ENCODE results near the gene DDIAS. TPM values are rescaled to one million over a fixed set of nuclear protein-coding genes. Genes with fewer than 3 reads are reported as not detected.

DDIAS gene
- total RNA-seq, 4 donors from 2014 or later, result 0.13 to 4.1 (median 0.87) TPM

- DNase-seq (ENCODE audit: low spot score), result no peak
- no peak for ATAC-seq (ENCODE audit: low FRiP score)
- TF ChIP-seq CTCF (IDR thresholded peaks at IDR 0.05), result no peak
Measured at GRCh38 chr11:82871646-82872045, 29.9 kb upstream of the DDIAS start.

- DNase-seq (ENCODE audit: low spot score) (no peak), ATAC-seq (ENCODE audit: low FRiP score) (no peak)
- TF ChIP-seq CTCF (IDR thresholded peaks at IDR 0.05), result no peak
Measured at GRCh38 chr11:82872377-82873150, 29.0 kb upstream of the DDIAS start.

GRCh38 chr11:82873919-82874333 is 27.6 kb upstream of the DDIAS start:
- DNase-seq (ENCODE audit: low spot score) (no peak), ATAC-seq (ENCODE audit: low FRiP score) (no peak)
- TF ChIP-seq CTCF (IDR thresholded peaks at IDR 0.05), result no peak

- no peak for ATAC-seq (ENCODE audit: low FRiP score)
- no peak for DNase-seq (ENCODE audit: low spot score)
- no peak for TF ChIP-seq CTCF (IDR thresholded peaks at IDR 0.05)
Measured at GRCh38 chr11:82874646-82875523, 26.7 kb upstream of the DDIAS start.

GRCh38 chr11:82883853-82884252 is 17.7 kb upstream of the DDIAS start:
- TF ChIP-seq CTCF (IDR thresholded peaks at IDR 0.05), result no peak
- no peak for DNase-seq (ENCODE audit: low spot score)
- ATAC-seq (ENCODE audit: low FRiP score), result peak; percentile 54

GRCh38 chr11:82889133-82890001 is 12.2 kb upstream of the DDIAS start:
- no peak for TF ChIP-seq CTCF (IDR thresholded peaks at IDR 0.05)
- ATAC-seq (ENCODE audit: low FRiP score), result no peak
- no peak for DNase-seq (ENCODE audit: low spot score)
